DND-41 (cell line): ENCODE results near the gene MEX3A.
"Not testable (repeated sequence)": the region's sequence is repeated elsewhere in the genome, so short reads cannot be mapped to it uniquely, and the experiment has no call there.

Experiments used
- ATAC-seq: fragments of 200-7000 bp; cut with Tn5 transposase; 3 replicates; pipeline ENCODE4 v1.9.1; 2021; ENCODE audit warnings: low read depth; ENCODE audit not compliant: insufficient read depth
- DNase-seq: peaks from one replicate; pipeline ENCODE4 v3.0.0-alpha.2; 2020
- H2AFZ ChIP-seq: 2 replicates; pipeline ENCODE4 v1.6.0; 2012; ENCODE audit warnings: low read depth, low read length
- H3K27ac ChIP-seq: 2 replicates; pipeline ENCODE4 v1.5.1; 2012; ENCODE audit warnings: low read length, inconsistent platforms
- H3K27me3 ChIP-seq: fragments of 200-600 bp; sonication (generic); 2 replicates; pipeline ENCODE4 v1.6.0; 2012; ENCODE audit warnings: low read length, mild to moderate bottlenecking, inconsistent platforms; ENCODE audit not compliant: insufficient read depth, poor library complexity
- H3K36me3 ChIP-seq: 2 replicates; pipeline ENCODE4 v1.5.1; 2012; ENCODE audit warnings: low read length, inconsistent platforms; ENCODE audit not compliant: insufficient read depth
- H3K4me1 ChIP-seq: 2 replicates; pipeline ENCODE4 v1.5.1; 2012; ENCODE audit warnings: mild to moderate bottlenecking, low read length; ENCODE audit not compliant: insufficient read depth
- H3K4me2 ChIP-seq: 2 replicates; pipeline ENCODE4 v1.6.0; 2012; ENCODE audit warnings: mild to moderate bottlenecking, moderate library complexity, low read length, inconsistent platforms; ENCODE audit not compliant: insufficient read depth
- H3K4me3 ChIP-seq, 2 experiments: fragments of 200-600 bp in 1 of 2; shearing (Covaris generic) in 1 of 2; 2 replicates each; pipeline ENCODE4 v1.5.1; 2012 to 2016; ENCODE audit warnings: inconsistent platforms in 2 of 2, low read length in 2 of 2, mild to moderate bottlenecking in 2 of 2, low read depth in 1 of 2, moderate library complexity in 1 of 2
- H3K79me2 ChIP-seq: 2 replicates; pipeline ENCODE4 v1.6.0; 2012; ENCODE audit warnings: low read length, inconsistent platforms; ENCODE audit not compliant: insufficient read depth
- H3K9ac ChIP-seq: 2 replicates; pipeline ENCODE4 v1.6.0; 2012; ENCODE audit warnings: low read depth, mild to moderate bottlenecking, inconsistent platforms, low read length, moderate library complexity
- H3K9me3 ChIP-seq: 2 replicates; pipeline ENCODE4 v1.5.1; 2012; ENCODE audit warnings: low read length, moderate library complexity, mild to moderate bottlenecking, inconsistent platforms; ENCODE audit not compliant: insufficient read depth, severe bottlenecking
- H4K20me1 ChIP-seq: 2 replicates; pipeline ENCODE4 v1.6.0; 2012; ENCODE audit warnings: low read length; ENCODE audit not compliant: insufficient read depth
- CTCF ChIP-seq: IDR thresholded peaks from 2 replicates; pipeline ENCODE4 v1.5.1; 2012; ENCODE audit warnings: borderline replicate concordance, low read length, moderate library complexity, mild to moderate bottlenecking; ENCODE audit not compliant: poor library complexity, severe bottlenecking; ENCODE audit errors: extremely low read depth
- EZH2 ChIP-seq: IDR thresholded peaks from 3 replicates; pipeline ENCODE4 v1.6.1; 2012; ENCODE audit warnings: borderline replicate concordance, low read depth, mild to moderate bottlenecking, moderate library complexity, low read length, inconsistent platforms; ENCODE audit not compliant: severe bottlenecking

Gene MEX3A

GRCh38 chr1:156126043-156126629, 43.9 kb upstream of the MEX3A start:
- Histone ChIP-seq H3K79me2 (no peaks in the 10 kb centered on the region), H3K4me1 (peaks cover 23% of the 10 kb centered on the region), H3K4me2 (peak overlapping the region; percentile 30; the same call in 1 of the 2 replicates), H2AFZ (no peak overlapping the region), H3K27ac (no peak overlapping the region), H4K20me1 (peaks cover 32% of the 10 kb centered on the region), H3K9ac (no peak overlapping the region), H3K9me3 (no peaks in the 10 kb centered on the region), H3K27me3 (peaks cover 16% of the 10 kb centered on the region), H3K4me3 (no peak overlapping the region), H3K36me3 (no peaks in the 10 kb centered on the region)
- TF ChIP-seq EZH2, result no peak
- peak; percentile 59 for TF ChIP-seq CTCF
- no peak for ATAC-seq
- peak; percentile 46 for DNase-seq

GRCh38 chr1:156125544-156125943, 43.3 kb upstream of the MEX3A start:
- not testable (repeated sequence) for H3K9me3 ChIP-seq, ATAC-seq, H2AFZ ChIP-seq, H3K4me2 ChIP-seq, H3K79me2 ChIP-seq, H3K9ac ChIP-seq, DNase-seq, H3K4me3 ChIP-seq, H3K27ac ChIP-seq, H3K36me3 ChIP-seq
- Histone ChIP-seq H3K4me1 (peaks cover 23% of the 10 kb centered on the region), H4K20me1 (peaks cover 32% of the 10 kb centered on the region), H3K27me3 (peaks cover 16% of the 10 kb centered on the region)

GRCh38 chr1:156124557-156125483, 42.6 kb upstream of the MEX3A start:
- Histone ChIP-seq H3K27me3 (peaks cover 16% of the 10 kb centered on the region), H3K79me2 (no peaks in the 10 kb centered on the region), H3K9ac (no peak overlapping the region), H4K20me1 (peaks cover 28% of the 10 kb centered on the region), H2AFZ (no peak overlapping the region), H3K36me3 (no peaks in the 10 kb centered on the region), H3K4me1 (peaks cover 23% of the 10 kb centered on the region), H3K4me3 (no peak overlapping the region), H3K9me3 (no peaks in the 10 kb centered on the region), H3K4me2 (no peak overlapping the region), H3K27ac (no peak overlapping the region)
- no peak for DNase-seq
- TF ChIP-seq CTCF (no peak), EZH2 (no peak)
- ATAC-seq, result no peak
